BLaER1 treated with 17β-estradiol and CSF1 and Interleukin-3, amounts not matched to agents 10 nM and 100 nM (cell line): ENCODE data around the gene SNAI1.
A peak's percentile ranks its signal among the peaks of the same experiment; 100 is the strongest.

ENCODE experiments used
- H3K27ac ChIP-seq, 11 experiments: shearing (Covaris generic); formaldehyde crosslinking; 2 replicates each; pipeline ENCODE4 v1.8.1; 2022
- H3K27me3 ChIP-seq, 11 experiments: shearing (Covaris generic); formaldehyde crosslinking; 2 replicates each; pipeline ENCODE4 v1.8.1; 2022
- H3K36me3 ChIP-seq, 11 experiments: shearing (Covaris generic); formaldehyde crosslinking; 2 replicates each; pipeline ENCODE4 v1.8.1; 2022
- H3K4me1 ChIP-seq, 10 experiments: shearing (Covaris generic); formaldehyde crosslinking; 2 replicates each; pipeline ENCODE4 v1.8.1; 2022
- H3K4me2 ChIP-seq, 11 experiments: shearing (Covaris generic); formaldehyde crosslinking; 2 replicates each; pipeline ENCODE4 v1.8.1; 2022
- H3K4me3 ChIP-seq, 10 experiments: shearing (Covaris generic); formaldehyde crosslinking; 2 replicates each; pipeline ENCODE4 v1.8.1; 2022
- H3K9ac ChIP-seq, 11 experiments: shearing (Covaris generic); formaldehyde crosslinking; 2 replicates each; pipeline ENCODE4 v1.8.1; 2022
- H3K9me3 ChIP-seq, 11 experiments: shearing (Covaris generic); formaldehyde crosslinking; replicated peaks in 1 of 11; 2 replicates each; pipeline ENCODE4 v1.8.1; 2022
- H4K20me1 ChIP-seq, 11 experiments: shearing (Covaris generic); formaldehyde crosslinking; 2 replicates each; pipeline ENCODE4 v1.8.1; 2022
- Cebpa-rat ChIP-seq, 11 experiments: shearing (Covaris generic); IDR thresholded peaks; 2 replicates each; pipeline ENCODE4 v1.8.1; 2022

Gene SNAI1

DNA sequence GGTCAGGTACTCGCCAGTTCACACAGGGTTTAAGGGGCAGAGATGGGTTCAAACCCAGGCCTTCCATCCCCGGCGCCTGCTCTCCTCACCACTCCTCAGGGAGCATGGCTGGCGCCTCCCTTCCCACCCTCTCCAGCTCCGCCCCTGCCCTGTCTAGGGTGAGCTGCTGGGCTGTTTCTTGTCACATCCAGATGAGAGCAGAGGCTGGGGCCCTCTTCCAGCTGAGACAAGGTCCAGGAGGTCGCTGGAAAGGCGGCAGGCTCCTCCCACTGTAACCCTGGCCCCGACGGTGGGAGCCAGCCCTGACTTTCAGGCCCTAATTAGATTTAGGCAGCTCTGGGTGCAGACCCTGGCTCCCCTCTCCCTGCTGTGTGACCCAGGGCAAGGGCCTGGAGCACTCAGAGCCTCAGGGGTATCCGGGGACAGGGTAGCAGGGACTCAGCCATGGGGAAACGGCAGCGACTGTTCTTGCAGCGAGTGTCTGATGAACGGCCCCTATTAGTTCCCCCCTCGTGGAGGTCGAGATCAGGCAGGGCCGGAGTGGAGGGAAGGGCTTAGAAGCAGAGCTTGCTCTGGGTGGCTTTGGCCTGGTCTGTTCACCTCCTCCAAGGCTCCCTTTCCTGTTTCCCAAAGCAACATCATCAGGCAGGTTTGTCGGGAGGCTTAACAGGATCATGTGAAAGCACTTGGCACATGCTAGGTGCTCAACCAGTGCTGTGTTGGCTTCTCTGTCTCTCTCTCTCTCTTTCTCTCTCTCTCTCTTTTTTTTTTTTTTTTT lies 33.4 kb downstream of the SNAI1 start:
- Histone ChIP-seq H3K9me3 (no peaks in the 10 kb centered on the region), H3K27ac (peak overlapping the region in 9 of 11 experiments; percentile 4 to 63 (median 48); a peak in 17 of 22 replicates), H3K9ac (peak overlapping the region in 7 of 11 experiments; percentile 12 to 59 (median 41); a peak in 10 of 22 replicates), H3K4me1 (peaks cover 65 to 100% (median 85%) of the 10 kb centered on the region in 10 experiments), H3K27me3 (0 out of 22 replicates have a peak, but pooled peaks cover 0 to under 1% (median 0%) of the 10 kb centered on the region in 11 experiments), H3K36me3 (no peaks in the 10 kb centered on the region), H3K4me3 (no peak overlapping the region), H4K20me1 (no peaks in the 10 kb centered on the region), H3K4me2 (peak overlapping the region; percentile 27 to 83 (median 62))
- no peak for TF ChIP-seq Cebpa-rat (IDR thresholded peaks at IDR 0.05)

DNA sequence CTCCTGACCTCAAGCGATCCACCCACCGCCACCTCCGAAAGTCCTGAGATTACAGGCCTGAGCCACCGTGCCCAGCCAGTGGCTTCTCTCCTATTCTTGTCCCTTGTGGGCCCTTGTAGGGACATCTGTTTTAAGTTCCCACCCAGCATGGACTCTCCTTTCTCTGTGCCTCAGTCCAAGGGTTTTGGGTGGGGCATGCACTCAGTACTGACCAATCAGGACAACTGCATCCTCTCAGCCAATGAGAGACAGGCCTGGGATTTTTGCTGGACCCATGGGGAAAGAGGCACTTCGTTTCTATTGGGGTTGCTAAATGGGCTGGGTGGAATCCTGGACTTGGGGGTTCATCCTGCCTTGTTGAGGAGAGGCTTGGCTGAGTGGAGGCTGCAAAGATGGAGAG lies 34.4 kb downstream of the SNAI1 start:
- Histone ChIP-seq H3K27me3 (no peaks in the 10 kb centered on the region), H3K9ac (no peak overlapping the region; a peak in 1 of 22 replicates), H3K4me1 (peaks cover 57 to 95% (median 80%) of the 10 kb centered on the region in 10 experiments), H3K9me3 (no peaks in the 10 kb centered on the region), H4K20me1 (no peaks in the 10 kb centered on the region), H3K36me3 (no peaks in the 10 kb centered on the region), H3K4me3 (no peak overlapping the region), H3K27ac (peak overlapping the region in 4 of 11 experiments; percentile 0 to 63 (median 34); a peak in 4 of 22 replicates), H3K4me2 (peak overlapping the region; percentile 30 to 83 (median 62); a peak in 21 of 22 replicates)
- no peak for TF ChIP-seq Cebpa-rat (IDR thresholded peaks at IDR 0.05)

DNA sequence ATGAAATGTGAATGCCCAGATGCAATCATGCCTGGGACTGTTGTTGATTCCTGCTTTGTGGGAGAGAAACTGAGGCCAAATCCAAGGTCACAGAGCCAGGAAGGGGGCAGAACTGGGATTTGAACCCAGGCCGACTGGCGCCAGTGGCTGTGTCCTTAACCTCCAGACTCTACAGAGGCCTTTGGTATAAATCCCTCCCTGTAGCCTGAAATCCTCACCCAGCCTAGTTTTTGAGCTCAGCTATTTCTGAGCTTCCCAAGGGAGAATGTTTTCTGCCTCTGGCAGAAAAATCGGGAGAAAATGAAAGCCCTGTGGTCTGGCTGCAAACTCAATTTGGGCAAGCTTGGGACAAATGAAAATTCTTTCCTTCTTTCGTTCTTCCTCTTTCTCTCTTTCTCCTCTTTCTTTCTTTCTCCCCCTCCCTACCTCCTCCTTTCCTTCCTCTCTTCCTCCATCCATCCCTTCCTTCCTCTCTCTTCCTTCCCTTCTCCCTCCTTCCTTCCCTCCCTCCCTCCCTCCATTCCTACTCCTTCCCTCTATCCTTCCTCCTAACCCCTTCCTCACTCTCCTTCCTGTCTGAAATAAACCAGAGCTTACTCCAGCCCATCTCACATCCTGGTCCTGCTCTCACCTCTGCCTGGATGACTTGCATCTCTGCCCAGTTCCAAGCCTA lies 34.9 kb downstream of the SNAI1 start:
- H3K9me3 ChIP-seq, result no peaks in the 10 kb centered on the region
- H3K9ac ChIP-seq, result no peak overlapping the region; a peak in 1 of 22 replicates
- H3K4me2 ChIP-seq, result peak overlapping the region; percentile 30 to 83 (median 62); a peak in 21 of 22 replicates
- no peaks in the 10 kb centered on the region for H3K36me3 ChIP-seq
- H3K27me3 ChIP-seq, result no peaks in the 10 kb centered on the region
- no peak overlapping the region for H3K4me3 ChIP-seq
- peaks cover 52 to 90% (median 75%) of the 10 kb centered on the region in 10 experiments for H3K4me1 ChIP-seq
- H3K27ac ChIP-seq, result peak overlapping the region in 4 of 11 experiments; percentile 0 to 59 (median 16); a peak in 7 of 22 replicates
- TF ChIP-seq Cebpa-rat (IDR thresholded peaks at IDR 0.05), result no peak
- H4K20me1 ChIP-seq, result no peaks in the 10 kb centered on the region

DNA sequence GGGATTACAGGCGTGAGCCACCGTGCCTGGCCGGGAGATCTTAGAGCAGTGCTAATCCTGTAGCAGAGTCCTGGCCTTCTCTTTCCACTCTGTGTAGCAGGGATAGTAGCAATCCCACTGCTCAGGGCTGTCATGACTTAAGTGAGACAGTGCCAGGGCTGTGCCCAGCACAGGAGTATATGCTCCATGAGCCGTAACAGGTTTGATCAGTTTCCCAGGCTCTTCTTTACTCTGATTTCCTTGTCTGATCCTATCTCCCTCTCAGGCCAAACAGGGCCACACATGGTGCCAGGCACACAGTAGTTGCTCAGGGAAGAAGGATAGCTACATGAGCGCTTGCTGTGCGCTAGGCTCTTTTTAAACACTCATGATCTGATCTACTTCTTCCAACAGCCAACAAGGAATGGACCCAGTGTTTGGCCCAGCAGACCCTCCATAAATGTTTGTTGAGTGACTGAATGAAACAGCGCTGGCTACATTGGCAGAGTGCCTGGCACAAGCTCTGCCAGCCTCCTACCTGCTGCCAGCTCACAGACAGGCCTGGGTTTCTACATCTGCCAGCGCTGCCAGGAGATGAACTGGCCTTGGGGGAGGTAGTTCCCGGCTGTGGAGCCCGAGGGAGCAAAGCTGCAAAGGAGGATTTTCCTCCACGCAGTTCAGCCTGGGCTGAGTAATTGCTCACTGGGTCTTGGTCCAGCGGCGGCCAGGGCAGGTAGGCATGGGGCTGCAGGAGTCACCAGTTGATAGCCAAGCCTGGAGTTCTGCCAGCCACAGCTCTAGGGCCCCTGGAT lies 36.9 kb downstream of the SNAI1 start:
- peak overlapping the region in 9 of 11 experiments; percentile 17 to 68 (median 57); a peak in 16 of 22 replicates for H3K27ac ChIP-seq
- H4K20me1 ChIP-seq, result no peaks in the 10 kb centered on the region
- peaks cover 35 to 89% (median 61%) of the 10 kb centered on the region in 10 experiments for H3K4me1 ChIP-seq
- H3K4me3 ChIP-seq, result no peak overlapping the region
- H3K4me2 ChIP-seq, result peak overlapping the region in 10 of 11 experiments; percentile 33 to 87 (median 67); a peak in 19 of 22 replicates
- no peak for TF ChIP-seq Cebpa-rat (IDR thresholded peaks at IDR 0.05)
- H3K27me3 ChIP-seq, result no peaks in the 10 kb centered on the region
- H3K9ac ChIP-seq, result peak overlapping the region in 5 of 11 experiments; percentile 32 to 46 (median 42); a peak in 8 of 22 replicates
- H3K9me3 ChIP-seq, result no peaks in the 10 kb centered on the region
- no peaks in the 10 kb centered on the region for H3K36me3 ChIP-seq

DNA sequence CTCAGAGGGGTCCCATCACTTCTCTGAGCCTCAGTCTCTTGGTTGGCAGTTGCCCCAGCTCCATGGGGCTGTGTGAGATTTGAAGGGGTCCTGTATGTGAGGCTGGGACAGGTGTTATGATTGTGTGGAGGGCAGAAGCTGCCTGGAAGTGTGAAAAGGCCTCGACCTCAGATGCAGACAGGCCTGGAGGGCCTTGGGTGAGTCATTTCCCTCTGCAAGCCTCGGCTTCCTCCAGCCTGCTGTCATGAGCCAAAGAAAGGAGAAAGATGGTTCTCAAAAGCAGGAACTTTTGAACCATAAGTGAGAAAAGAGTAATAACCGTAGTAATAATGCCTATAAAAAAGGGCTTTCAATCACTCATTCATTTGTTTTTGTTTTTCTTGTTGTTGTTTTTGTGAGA lies 37.5 kb downstream of the SNAI1 start:
- peak overlapping the region in 9 of 11 experiments; percentile 17 to 68 (median 57); a peak in 18 of 22 replicates for H3K27ac ChIP-seq
- no peaks in the 10 kb centered on the region for H3K36me3 ChIP-seq
- peak overlapping the region in 10 of 11 experiments; percentile 33 to 87 (median 67); a peak in 19 of 22 replicates for H3K4me2 ChIP-seq
- no peaks in the 10 kb centered on the region for H4K20me1 ChIP-seq
- H3K9me3 ChIP-seq, result no peaks in the 10 kb centered on the region
- no peak overlapping the region for H3K4me3 ChIP-seq
- no peaks in the 10 kb centered on the region for H3K27me3 ChIP-seq
- peaks cover 35 to 89% (median 61%) of the 10 kb centered on the region in 10 experiments for H3K4me1 ChIP-seq
- no peak for TF ChIP-seq Cebpa-rat (IDR thresholded peaks at IDR 0.05)
- H3K9ac ChIP-seq, result peak overlapping the region in 6 of 11 experiments; percentile 17 to 46 (median 40); a peak in 8 of 22 replicates

DNA sequence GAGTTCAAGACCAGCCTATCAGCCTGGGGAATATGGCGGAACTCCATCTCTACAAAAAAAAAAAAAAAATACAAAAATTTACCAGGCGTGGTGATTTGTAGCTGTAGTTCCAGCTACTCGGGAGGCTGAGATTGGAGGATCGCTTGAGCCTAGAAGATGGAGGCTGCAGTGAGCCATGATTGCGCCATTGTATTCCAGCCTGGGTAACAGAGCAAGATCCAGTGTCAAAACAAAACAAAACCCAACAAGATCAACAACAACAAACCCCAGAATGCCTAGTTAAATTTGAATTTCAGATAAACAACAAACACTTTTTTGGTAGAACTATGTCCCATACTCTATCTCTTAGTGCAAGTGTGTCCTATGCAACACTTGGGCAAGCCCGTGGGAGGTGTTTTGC lies 39.9 kb downstream of the SNAI1 start:
- Histone ChIP-seq H3K9me3 (no peaks in the 10 kb centered on the region), H3K36me3 (no peaks in the 10 kb centered on the region), H4K20me1 (no peaks in the 10 kb centered on the region), H3K27me3 (no peaks in the 10 kb centered on the region), H3K4me1 (peaks cover 18 to 77% (median 41%) of the 10 kb centered on the region in 10 experiments), H3K4me3 (no peak overlapping the region), H3K9ac (no peak overlapping the region), H3K27ac (peak overlapping the region in 4 of 11 experiments; percentile 16 to 45 (median 34); a peak in 1 of 22 replicates), H3K4me2 (no peak overlapping the region)
- no peak for TF ChIP-seq Cebpa-rat (IDR thresholded peaks at IDR 0.05)

DNA sequence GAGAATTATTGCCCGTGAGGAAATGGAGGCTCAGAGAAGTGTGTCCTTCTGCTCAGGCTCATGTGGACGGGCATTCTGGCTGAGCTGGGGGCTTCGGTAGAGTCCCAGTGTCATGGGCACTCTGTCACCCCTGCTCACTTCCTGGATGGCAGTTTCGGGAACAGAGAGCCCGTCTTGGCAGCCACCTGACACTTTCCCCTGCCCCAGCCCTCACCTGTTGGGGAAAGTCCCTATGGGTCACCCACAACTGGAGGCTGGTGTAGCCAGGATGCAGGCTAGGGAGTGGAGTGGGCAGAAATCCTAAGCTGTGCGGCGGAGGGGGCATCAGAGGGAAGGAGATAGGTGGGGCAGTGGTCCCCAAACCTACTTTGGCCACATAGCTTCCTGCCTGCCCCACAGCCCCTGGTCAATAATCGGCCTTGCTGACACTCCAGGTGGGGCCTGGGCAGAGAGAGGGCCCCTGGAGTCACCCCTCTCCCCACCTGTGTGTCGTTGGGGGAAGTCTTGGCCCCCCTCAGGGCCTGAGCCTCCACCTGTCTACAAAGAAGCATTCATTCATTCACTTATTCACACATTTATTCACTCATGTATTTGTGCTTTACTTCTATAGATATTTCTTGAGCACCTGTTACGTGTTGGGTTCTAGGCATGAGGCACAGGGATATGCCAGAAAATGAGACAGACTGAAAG lies 40.5 kb downstream of the SNAI1 start:
- Histone ChIP-seq H3K27ac (peak overlapping the region in 5 of 11 experiments; percentile 5 to 45 (median 32); a peak in 2 of 22 replicates), H4K20me1 (no peaks in the 10 kb centered on the region), H3K27me3 (no peaks in the 10 kb centered on the region), H3K9me3 (no peaks in the 10 kb centered on the region), H3K4me3 (no peak overlapping the region), H3K9ac (no peak overlapping the region), H3K36me3 (no peaks in the 10 kb centered on the region), H3K4me2 (0 out of 22 replicates have a peak overlapping the region, but pooled peaks of 3 of the 11 experiments have one; percentile 8 to 18 (median 18)), H3K4me1 (peaks cover 16 to 77% (median 38%) of the 10 kb centered on the region in 10 experiments)
- no peak for TF ChIP-seq Cebpa-rat (IDR thresholded peaks at IDR 0.05)
